ENCODE data around the gene MBNL3.

DNA sequence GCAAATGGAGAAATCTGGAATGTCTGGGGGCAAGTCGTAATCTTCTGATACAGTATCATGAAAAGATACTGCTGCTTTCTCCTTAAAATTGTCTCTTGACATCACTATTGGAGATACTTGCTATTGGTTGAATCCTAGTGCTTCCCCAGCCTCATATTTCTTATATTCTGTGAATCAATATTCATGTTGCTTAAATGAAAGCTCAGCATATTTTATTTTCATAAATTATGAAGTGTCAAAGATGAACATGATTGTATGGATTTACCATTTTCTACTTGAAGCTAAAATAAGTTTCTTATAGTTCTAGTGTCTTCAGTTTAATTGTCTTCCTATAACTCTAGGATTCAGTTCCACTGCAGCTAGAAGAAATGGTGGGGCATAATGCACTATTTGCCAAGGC, 29.6 kb upstream of the MBNL3 start:
- TF ChIP-seq CTCF (IDR thresholded peaks at IDR 0.05) = no peak
- TF ChIP-seq POLR2AphosphoS5 (IDR thresholded peaks at IDR 0.05) = no peak
- TF ChIP-seq POLR2A (IDR thresholded peaks at IDR 0.05) = no peak
- no peak for TF ChIP-seq EP300 (IDR thresholded peaks at IDR 0.05; ENCODE audit: low read depth)
